GM18519 (cell line): Measurements from ENCODE around the gene POP7.
"Not testable (repeated sequence)": the region's sequence is repeated elsewhere in the genome, so short reads cannot be mapped to it uniquely, and the experiment has no call there.

Experiments
- ATAC-seq: cut with Tn5 transposase; IDR thresholded peaks from one replicate; pipeline ENCODE4 v1.9.1; 2021; ENCODE audit warnings: mild to moderate bottlenecking, moderate library complexity; ENCODE audit not compliant: unreplicated experiment, low FRiP score

The POP7 gene

GRCh38 chr7:100705753-100706671 lies at the start of gene POP7:
Gene POP7, plus strand, starts transcription at chr7:100706121. Its CDS starts 710 bp downstream, at chr7:100706831.
- peak; percentile 67 for ATAC-seq

- ATAC-seq, result not testable (repeated sequence)
Measured at GRCh38 chr7:100662194-100662776, 43.6 kb upstream of the POP7 start.

GRCh38 chr7:100665168-100665726 lies 40.7 kb upstream of the POP7 start:
- no peak for ATAC-seq

GRCh38 chr7:100667331-100668068 lies 38.4 kb upstream of the POP7 start:
- ATAC-seq, result no peak

- no peak for ATAC-seq
Measured at GRCh38 chr7:100668069-100668449, 37.9 kb upstream of the POP7 start.

- ATAC-seq, result not testable (repeated sequence)
Measured at GRCh38 chr7:100669106-100669505, 36.8 kb upstream of the POP7 start.

- no peak for ATAC-seq
Measured at GRCh38 chr7:100670074-100670473, 35.8 kb upstream of the POP7 start.

GRCh38 chr7:100671353-100672327 lies 34.3 kb upstream of the POP7 start:
- ATAC-seq, result no peak

GRCh38 chr7:100673302-100673941 lies 32.5 kb upstream of the POP7 start, which contains the start of gene GNB2:
Gene GNB2, plus strand, starts transcription at chr7:100673740. Its CDS starts 2,526 bp downstream, at chr7:100676266.
- ATAC-seq, result no peak

GRCh38 chr7:100673942-100674410 lies 31.9 kb upstream of the POP7 start:
- no peak for ATAC-seq

- no peak for ATAC-seq
Measured at GRCh38 chr7:100674411-100675104, 31.4 kb upstream of the POP7 start.

GRCh38 chr7:100675105-100675451 lies 30.8 kb upstream of the POP7 start:
- ATAC-seq, result no peak

- no peak for ATAC-seq
Measured at GRCh38 chr7:100675581-100676350, 30.2 kb upstream of the POP7 start.

GRCh38 chr7:100676501-100677306 lies 29.2 kb upstream of the POP7 start:
- ATAC-seq, result no peak

GRCh38 chr7:100677308-100678267 lies 28.3 kb upstream of the POP7 start:
- ATAC-seq, result no peak
